CD8-positive, alpha-beta memory T cell (primary cell): ENCODE measurements around the gene TNFSF10. TPM values are rescaled to one million over a fixed set of nuclear protein-coding genes. Genes with fewer than 3 reads are reported as not detected.
"Not testable (repeated sequence)": the region's sequence is repeated elsewhere in the genome, so short reads cannot be mapped to it uniquely, and the experiment has no call there.

Experiments
- CTCF ChIA-PET: fragments of 350-600 bp; sonication (Branson Sonifier 250); formaldehyde crosslinking; loops from one replicate; lab custom pipeline; 2021; ENCODE audit warnings: antibody characterized with exemption; lab: Charles Lee
- POLR2A ChIA-PET: fragments of 350-600 bp; sonication (Branson Sonifier 250); formaldehyde crosslinking; loops from one replicate; lab custom pipeline; 2021; ENCODE audit warnings: antibody characterized with exemption; lab: Charles Lee
- DNase-seq, 5 donors: peaks; one replicate each; pipeline versions ENCODE4 v3.0.0 to v3.0.0-alpha.2; 2020 to 2022; ENCODE audit warnings: mixed read lengths in 1 of 5
- H3K27ac ChIP-seq: one replicate; pipeline ENCODE4 v1.7.0; 2013; ENCODE audit warnings: low read depth, mild to moderate bottlenecking, low read length, moderate library complexity
- H3K27me3 ChIP-seq: 2 replicates; pipeline ENCODE4 v1.7.0; 2013; ENCODE audit warnings: low read length, mild to moderate bottlenecking; ENCODE audit not compliant: insufficient read depth, poor library complexity, severe bottlenecking
- H3K36me3 ChIP-seq: 2 replicates; pipeline ENCODE4 v1.7.0; 2013; ENCODE audit warnings: mild to moderate bottlenecking, low read length, moderate library complexity; ENCODE audit not compliant: insufficient read depth
- H3K4me1 ChIP-seq: 2 replicates; pipeline ENCODE4 v1.7.0; 2013; ENCODE audit warnings: mild to moderate bottlenecking, low read length, moderate library complexity; ENCODE audit not compliant: insufficient read depth
- H3K4me3 ChIP-seq: 2 replicates; pipeline ENCODE4 v1.7.0; 2013; ENCODE audit warnings: mild to moderate bottlenecking, low read length
- H3K9me3 ChIP-seq: 2 replicates; pipeline ENCODE4 v1.7.0; 2013; ENCODE audit warnings: mild to moderate bottlenecking, low read length
- H3K27ac Mint-ChIP-seq, 8 donors: one replicate each; pipeline ENCODE4 v1.8.0; 2020 to 2021; ENCODE audit warnings: mixed read lengths in 8 of 8, mild to moderate bottlenecking in 6 of 8, inconsistent platforms in 3 of 8, moderate library complexity in 3 of 8
- H3K27me3 Mint-ChIP-seq, 2 donors: one replicate each; pipeline ENCODE4 v1.8.0; 2020 to 2021; ENCODE audit warnings: mixed read lengths in 2 of 2, mild to moderate bottlenecking in 1 of 2, moderate library complexity in 1 of 2
- H3K36me3 Mint-ChIP-seq, 3 donors: one replicate each; pipeline ENCODE4 v1.8.0; 2020 to 2021; ENCODE audit warnings: mixed read lengths in 3 of 3, inconsistent platforms in 1 of 3, mild to moderate bottlenecking in 1 of 3
- H3K4me1 Mint-ChIP-seq, 3 donors: one replicate each; pipeline ENCODE4 v1.8.0; 2020 to 2021; ENCODE audit warnings: mixed read lengths in 3 of 3, inconsistent platforms in 1 of 3, mild to moderate bottlenecking in 1 of 3
- H3K4me3 Mint-ChIP-seq, 7 donors: one replicate each; pipeline ENCODE4 v1.8.0; 2020 to 2021; ENCODE audit warnings: mixed read lengths in 7 of 7, mild to moderate bottlenecking in 6 of 7, moderate library complexity in 4 of 7, inconsistent platforms in 2 of 7
- H3K9me3 Mint-ChIP-seq, 5 donors: one replicate each; pipeline ENCODE4 v1.8.0; 2020 to 2022; ENCODE audit warnings: mixed read lengths in 5 of 5, mild to moderate bottlenecking in 3 of 5, moderate library complexity in 2 of 5, inconsistent platforms in 1 of 5
- polyA plus RNA-seq: library from polyadenylated mRNA; unstranded; fragments of 300-500 nt; fragmentation: Illumina TruSeq; gene quantifications from one replicate; pipeline ENCODE4 v1.2.3, GENCODE V29; 2021
- total RNA-seq, 2 experiments: library from RNA; stranded (reverse); gene quantifications; one replicate each; pipeline ENCODE4 v1.2.3, GENCODE V29; 2021

Gene TNFSF10
- total RNA-seq, result 10 to 100 TPM; 38.2 to 41.9 TPM
- polyA plus RNA-seq, result 48.1 TPM

DNA sequence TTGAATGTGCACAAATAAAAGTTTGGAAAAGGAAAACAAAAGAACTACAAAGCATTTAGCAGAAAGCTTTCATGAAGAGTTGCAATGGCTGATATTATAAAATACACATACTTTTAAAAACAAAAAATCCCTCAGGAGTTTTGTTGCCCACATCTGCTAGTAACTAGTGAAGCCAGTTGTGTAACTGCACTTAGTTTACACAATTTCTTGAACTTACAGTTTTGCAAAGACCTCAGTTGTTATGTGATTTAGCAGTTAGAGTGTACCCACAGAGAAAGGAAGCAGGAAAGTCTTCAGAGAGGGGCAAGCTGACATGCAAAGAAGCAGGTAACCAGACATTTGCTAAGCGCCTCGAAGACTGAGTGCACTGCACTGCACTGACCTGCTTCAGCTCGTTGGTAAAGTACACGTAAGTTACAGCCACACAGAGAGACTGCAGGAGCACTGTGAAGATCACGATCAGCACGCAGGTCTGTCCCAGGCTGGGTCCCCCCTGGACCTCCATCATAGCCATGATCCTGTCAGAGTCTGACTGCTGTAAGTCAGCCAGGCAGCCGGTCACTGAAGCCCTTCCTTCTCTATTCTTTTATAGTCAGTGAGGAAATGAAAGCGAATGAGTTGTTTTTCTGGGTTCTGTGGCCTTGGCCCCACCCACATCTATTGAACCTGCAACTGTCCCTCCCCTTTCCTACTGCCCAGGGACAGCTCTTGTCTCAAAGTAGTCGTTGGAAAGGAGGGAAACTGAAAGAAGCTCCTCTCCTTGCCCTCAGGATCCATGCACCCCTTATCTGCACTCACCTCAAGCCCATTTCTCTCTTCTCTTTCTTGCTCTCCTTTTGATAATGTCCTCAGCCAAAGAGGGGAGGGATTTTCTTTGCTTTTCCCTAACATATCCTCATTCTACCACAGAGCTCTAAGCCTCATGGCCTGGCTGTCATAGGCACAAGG lies at the start of gene TNFSF10:
TNFSF10 (minus strand) TSS at position 560 of the 948 bp plus-strand sequence; CDS start at position 514, 46 bp downstream.
- Mint-ChIP-seq H3K27me3 (no peaks in the 10 kb centered on the region), H3K4me3 (peak within 1 kb of the TSS; percentile 94 to 98 (median 96)), H3K36me3 (peaks cover 0 to 14% (median 0%) of the 10 kb centered on the region in 3 donors), H3K27ac (peak within 1 kb of the TSS; percentile 92 to 98 (median 96)), H3K4me1 (peaks cover 50 to 61% (median 56%) of the 10 kb centered on the region in 3 donors), H3K9me3 (no peaks in the 10 kb centered on the region)
- no peaks in the 10 kb centered on the region for H3K27me3 ChIP-seq
- H3K4me3 ChIP-seq, result peak within 1 kb of the TSS; percentile 87
- ChIA-PET CTCF (interaction anchor here (0.8 to 1.7 kb wide), 8 partner anchors 8 to 73 kb away, joined by 3 to 9 read pairs (median 4); no protein-coding TSS in a partner anchor), POLR2A (interaction anchor here (1.1 kb wide), 1 partner anchor 10 kb away, joined by 4 read pairs; no protein-coding TSS in a partner anchor)
- no peaks in the 10 kb centered on the region for H3K9me3 ChIP-seq
- H3K27ac ChIP-seq, result peak within 1 kb of the TSS; percentile 66
- DNase-seq, result peak; percentile 38 to 72 (median 49)
- peaks cover 38% of the 10 kb centered on the region for H3K4me1 ChIP-seq
- no peaks in the 10 kb centered on the region for H3K36me3 ChIP-seq

DNA sequence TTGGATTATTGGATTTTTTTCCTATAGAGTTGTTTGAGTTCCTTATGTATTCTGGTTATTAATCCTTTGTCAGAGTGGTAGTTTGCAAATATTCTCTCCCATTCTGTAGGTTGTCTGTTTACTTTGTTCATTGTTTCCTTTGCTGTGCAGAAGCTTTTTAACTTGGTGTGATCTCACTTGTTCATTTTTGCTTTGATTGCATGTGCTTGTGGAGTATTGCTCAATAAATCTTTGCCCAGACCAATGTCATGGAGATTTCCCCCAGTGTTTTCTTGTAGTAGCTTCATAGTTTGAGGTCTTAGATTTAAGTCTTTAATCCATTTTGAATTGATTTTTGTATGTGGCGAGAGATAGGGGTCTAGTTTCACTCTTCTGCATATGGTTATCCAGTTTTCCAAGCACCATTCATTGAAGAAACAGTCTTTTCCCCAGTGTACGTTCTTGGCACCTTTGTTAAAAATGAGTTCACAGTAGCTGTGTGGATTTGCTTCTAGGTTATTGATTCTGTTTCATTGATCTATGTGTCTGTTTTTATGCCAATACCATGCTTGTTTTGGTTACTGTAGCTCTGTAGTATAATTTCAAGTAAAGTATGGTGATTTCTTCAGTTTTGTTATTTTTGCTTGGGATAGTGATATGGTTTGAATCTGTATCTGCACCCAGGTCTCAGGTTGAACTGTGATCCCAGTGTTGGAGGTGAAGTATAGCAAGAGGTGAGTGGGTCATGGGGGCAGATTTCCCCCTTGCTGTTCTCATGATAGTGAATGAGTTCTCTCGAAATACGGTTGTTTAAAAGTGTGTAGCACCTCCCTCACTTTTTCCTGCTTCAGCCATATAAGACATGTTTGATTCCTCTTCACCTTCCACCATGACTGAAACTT lies 46.1 kb upstream of the TNFSF10 start:
- no peak overlapping the region for H3K27ac Mint-ChIP-seq
- H3K4me1 Mint-ChIP-seq, result peaks cover 0 to 4% (median 0%) of the 10 kb centered on the region in 3 donors
- DNase-seq, result no peak
- no peaks in the 10 kb centered on the region for H3K27me3 Mint-ChIP-seq
- no peaks in the 10 kb centered on the region for H3K9me3 ChIP-seq
- CTCF ChIA-PET, result no interaction called here
- H3K36me3 Mint-ChIP-seq, result peaks cover 0 to 22% (median 0%) of the 10 kb centered on the region in 3 donors
- peaks cover 0 to 14% (median 10%) of the 10 kb centered on the region in 5 donors for H3K9me3 Mint-ChIP-seq
- no peaks in the 10 kb centered on the region for H3K27me3 ChIP-seq
- H3K27ac ChIP-seq, result no peak overlapping the region
- POLR2A ChIA-PET, result no interaction called here
- H3K4me3 ChIP-seq, result no peak overlapping the region
- H3K4me3 Mint-ChIP-seq, result no peak overlapping the region
- H3K36me3 ChIP-seq, result no peaks in the 10 kb centered on the region
- no peaks in the 10 kb centered on the region for H3K4me1 ChIP-seq

DNA sequence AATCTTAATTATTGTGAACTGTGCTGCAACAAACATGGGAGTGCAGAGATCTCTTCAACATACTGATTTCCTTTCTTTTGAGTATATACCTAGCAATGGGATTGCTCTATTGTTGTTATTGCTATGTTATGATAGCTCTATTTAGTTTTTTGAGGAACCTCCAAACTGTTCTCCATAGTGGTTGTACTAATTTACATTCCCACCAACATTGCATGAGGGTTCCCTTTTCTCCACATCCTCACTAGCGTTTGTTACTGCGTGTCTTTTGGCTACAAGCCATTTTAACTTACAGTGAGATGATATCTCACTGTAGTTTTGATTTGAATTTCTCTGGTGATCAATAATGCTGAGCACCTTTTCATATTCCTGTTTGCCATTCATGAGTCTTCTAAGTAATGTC lies 45.5 kb upstream of the TNFSF10 start:
- Histone ChIP-seq H3K36me3 (no peaks in the 10 kb centered on the region), H3K27me3 (no peaks in the 10 kb centered on the region), H3K4me3 (no peak overlapping the region), H3K9me3 (no peaks in the 10 kb centered on the region), H3K27ac (no peak overlapping the region), H3K4me1 (peaks cover 5% of the 10 kb centered on the region)
- no peak overlapping the region for H3K4me3 Mint-ChIP-seq
- peaks cover 0 to 14% (median 10%) of the 10 kb centered on the region in 5 donors for H3K9me3 Mint-ChIP-seq
- no peak for DNase-seq
- peaks cover 1 to 8% (median 4%) of the 10 kb centered on the region in 3 donors for H3K4me1 Mint-ChIP-seq
- ChIA-PET CTCF (no interaction called here), POLR2A (no interaction called here)
- no peaks in the 10 kb centered on the region for H3K27me3 Mint-ChIP-seq
- peaks cover 0 to 22% (median 0%) of the 10 kb centered on the region in 3 donors for H3K36me3 Mint-ChIP-seq
- H3K27ac Mint-ChIP-seq, result no peak overlapping the region

DNA sequence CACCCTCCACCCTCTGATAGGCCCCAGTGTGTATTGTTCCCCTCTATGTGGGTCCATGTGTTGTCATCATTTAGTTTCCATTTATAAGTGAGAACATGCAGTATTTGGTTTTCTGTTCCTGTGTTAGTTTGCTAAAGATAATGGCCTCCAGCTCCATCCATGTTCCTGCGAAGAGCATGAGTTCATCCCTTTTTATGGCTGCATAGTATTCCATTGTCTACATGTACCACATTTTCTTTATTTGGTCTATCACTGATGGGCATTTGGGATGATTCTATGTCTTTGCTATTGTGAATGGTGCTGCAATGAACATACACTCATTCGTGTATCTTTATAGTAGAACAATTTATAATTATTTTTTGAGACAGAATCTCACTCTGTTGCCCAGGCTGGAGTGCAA lies 43.6 kb upstream of the TNFSF10 start:
- DNase-seq, result not testable (repeated sequence)

DNA sequence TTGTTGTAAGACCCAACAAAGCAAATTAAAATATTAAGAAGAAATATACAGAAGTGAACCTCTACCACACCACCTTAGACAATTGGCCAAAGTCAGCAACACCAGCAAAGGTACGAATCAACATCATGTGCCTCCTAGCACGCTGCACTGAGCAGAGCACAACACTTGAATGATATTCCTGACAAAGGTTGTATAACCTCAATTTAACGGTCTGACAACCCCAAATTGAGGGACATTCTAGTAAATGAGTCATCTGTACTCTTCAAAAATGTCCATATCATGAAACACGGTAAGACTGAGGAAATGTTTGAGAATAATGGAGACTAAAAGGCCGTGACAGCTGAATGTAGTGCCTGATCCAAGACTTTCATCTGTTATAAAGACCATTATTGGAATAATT lies 41.3 kb upstream of the TNFSF10 start:
- Histone ChIP-seq H3K27me3 (no peaks in the 10 kb centered on the region), H3K27ac (no peak overlapping the region), H3K4me1 (peaks cover 16% of the 10 kb centered on the region), H3K4me3 (no peak overlapping the region), H3K9me3 (no peaks in the 10 kb centered on the region), H3K36me3 (no peaks in the 10 kb centered on the region)
- Mint-ChIP-seq H3K4me1 (peaks cover 17 to 29% (median 23%) of the 10 kb centered on the region in 3 donors), H3K27ac (no peak overlapping the region), H3K27me3 (no peaks in the 10 kb centered on the region), H3K36me3 (peaks cover 0 to 5% (median 0%) of the 10 kb centered on the region in 3 donors), H3K9me3 (peaks cover 0 to 3% (median 0%) of the 10 kb centered on the region in 5 donors), H3K4me3 (no peak overlapping the region)
- no peak for DNase-seq
- POLR2A ChIA-PET, result no interaction called here
- CTCF ChIA-PET, result no interaction called here

More for the DNA sequence above, 43.6 kb upstream of the TNFSF10 start:
- H3K27me3 Mint-ChIP-seq, H3K4me3 ChIP-seq, H3K27ac Mint-ChIP-seq, H3K27ac ChIP-seq, H3K27me3 ChIP-seq, CTCF ChIA-PET, H3K4me3 Mint-ChIP-seq, H3K9me3 ChIP-seq, H3K36me3 ChIP-seq, POLR2A ChIA-PET: not testable (repeated sequence)
- peaks cover 16 to 28% (median 22%) of the 10 kb centered on the region in 3 donors for H3K4me1 Mint-ChIP-seq
- H3K9me3 Mint-ChIP-seq, result peaks cover 0 to 12% (median 10%) of the 10 kb centered on the region in 5 donors
- H3K36me3 Mint-ChIP-seq, result peaks cover 0 to 13% (median 0%) of the 10 kb centered on the region in 3 donors
- H3K4me1 ChIP-seq, result peaks cover 16% of the 10 kb centered on the region

DNA sequence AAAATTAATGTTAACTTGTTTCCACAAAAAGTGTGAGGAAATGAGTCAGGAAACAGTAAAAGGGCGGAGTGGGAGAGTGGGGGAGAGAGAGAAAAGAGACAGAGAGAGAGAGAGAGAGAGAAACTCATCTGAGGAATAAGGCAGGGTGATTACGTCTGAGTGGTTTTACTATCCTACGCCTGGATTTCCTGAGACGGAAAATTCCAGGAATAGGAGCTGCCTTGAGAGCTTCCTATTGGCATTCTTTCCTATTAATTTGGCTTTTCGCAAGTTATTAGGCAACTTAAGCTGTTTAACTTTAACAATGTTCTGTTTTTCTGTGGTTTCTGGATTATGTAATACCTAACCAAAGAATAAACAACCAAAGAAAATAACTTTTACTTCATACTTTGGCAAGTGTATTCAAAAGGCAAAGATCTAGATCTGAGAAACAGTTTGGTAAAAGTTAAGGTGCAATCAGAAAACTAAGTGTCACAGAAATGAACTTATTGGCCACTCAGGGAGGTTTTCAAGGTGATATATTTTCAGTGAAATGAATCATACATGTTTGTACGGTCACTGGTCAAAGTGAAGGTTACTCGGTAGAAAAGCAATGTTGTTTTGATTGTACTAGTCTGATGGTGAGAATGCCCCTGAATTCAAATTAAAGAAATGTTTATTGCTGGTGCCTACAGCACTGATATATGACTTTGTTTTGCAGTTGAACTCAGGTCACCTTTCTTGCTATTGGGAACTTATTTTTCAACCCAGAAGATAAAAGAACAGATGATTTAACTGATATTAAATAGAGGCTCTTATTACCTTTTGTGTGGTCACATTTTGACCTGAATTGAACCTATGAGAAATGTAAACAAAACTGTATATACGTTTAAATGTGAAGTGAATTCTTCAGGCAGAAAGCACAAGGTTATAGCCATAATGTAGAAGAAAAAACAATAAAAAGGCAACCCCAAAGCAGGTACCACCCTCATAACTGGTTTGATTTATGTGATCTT lies 39.9 kb upstream of the TNFSF10 start:
- CTCF ChIA-PET, result interaction anchor here (1.8 kb wide), 1 partner anchor 8 kb away, joined by 5 read pairs; no protein-coding TSS in a partner anchor
- peaks cover 0 to 5% (median 0%) of the 10 kb centered on the region in 3 donors for H3K36me3 Mint-ChIP-seq
- H3K4me3 Mint-ChIP-seq, result peak overlapping the region; percentile 65 to 84 (median 77)
- no peaks in the 10 kb centered on the region for H3K36me3 ChIP-seq
- H3K9me3 Mint-ChIP-seq, result peaks cover 0 to 3% (median 0%) of the 10 kb centered on the region in 5 donors
- H3K4me1 Mint-ChIP-seq, result peaks cover 17 to 25% (median 23%) of the 10 kb centered on the region in 3 donors
- peaks cover 16% of the 10 kb centered on the region for H3K4me1 ChIP-seq
- H3K27ac ChIP-seq, result no peak overlapping the region
- DNase-seq, result peak in 1 of 5 donors; percentile 5
- POLR2A ChIA-PET, result no interaction called here
- H3K9me3 ChIP-seq, result no peaks in the 10 kb centered on the region
- H3K27me3 ChIP-seq, result no peaks in the 10 kb centered on the region
- no peak overlapping the region for H3K4me3 ChIP-seq
- no peaks in the 10 kb centered on the region for H3K27me3 Mint-ChIP-seq
- peak overlapping the region; percentile 31 to 92 (median 80) for H3K27ac Mint-ChIP-seq
